Right atrium auricular region (tissue), 2 donors: ENCODE data around the gene DNASE1L3. TPM values are rescaled to one million over a fixed set of nuclear protein-coding genes. Genes with fewer than 3 reads are reported as not detected.
"Not testable (repeated sequence)": the region's sequence is repeated elsewhere in the genome, so short reads cannot be mapped to it uniquely, and the experiment has no call there.

Experiments used
- DNase-seq: peaks from one replicate; pipeline ENCODE4 v3.0.0-alpha.2; 2019; ENCODE audit warnings: low spot score
- H3K27ac ChIP-seq, 2 donors: fragments of 200-600 bp; sonication (generic); 1 replicate in 1 of 2; 2 replicates in 1 of 2; pipeline ENCODE4 v1.5.1; 2016 to 2019
- H3K27me3 ChIP-seq, 2 donors: fragments of 200-600 bp; sonication (generic); one replicate each; pipeline versions ENCODE4 v1.5.1 to v1.6.0; 2017 to 2019
- H3K36me3 ChIP-seq: fragments of 200-600 bp; sonication (generic); one replicate; pipeline ENCODE4 v1.5.1; 2016
- H3K4me1 ChIP-seq, 2 donors: fragments of 200-600 bp; sonication (generic); one replicate each; pipeline versions ENCODE4 v1.5.1 to v1.6.0; 2017 to 2019
- H3K4me3 ChIP-seq, 2 donors: fragments of 200-600 bp; sonication (generic); 1 replicate in 1 of 2; 2 replicates in 1 of 2; pipeline ENCODE4 v1.5.1; 2017 to 2019; ENCODE audit warnings: mild to moderate bottlenecking in 1 of 2, moderate library complexity in 1 of 2
- H3K9me3 ChIP-seq, 2 donors: fragments of 200-600 bp; sonication (generic); one replicate each; pipeline ENCODE4 v1.5.1; 2019
- CTCF ChIP-seq, 2 donors: fragments of 200-600 bp; sonication (generic); IDR thresholded peaks; one replicate each; pipeline ENCODE4 v1.5.1; 2019; ENCODE audit warnings: antibody characterized with exemption in 2 of 2
- total RNA-seq, 2 donors: library from RNA; depleted of rRNA; stranded (reverse); fragments of >200 nt; gene quantifications; one replicate each; pipeline ENCODE4 v1.1.0, GENCODE V29; 2016

DNASE1L3 gene
- total RNA-seq, 2 donors from 2014 or later = 1.5 to 11.5 TPM

- no peak overlapping the region for H3K27ac ChIP-seq
- H3K9me3 ChIP-seq = no peaks in the 10 kb centered on the region
- no peak for DNase-seq
- no peaks in the 10 kb centered on the region for H3K36me3 ChIP-seq
- H3K4me3 ChIP-seq = no peak overlapping the region
- H3K4me1 ChIP-seq = peaks cover 0 to 21% of the 10 kb centered on the region in 2 donors
- TF ChIP-seq CTCF (IDR thresholded peaks at IDR 0.05) = no peak
- H3K27me3 ChIP-seq = no peaks in the 10 kb centered on the region
Measured at GRCh38 chr3:58243976-58244585, 33.3 kb upstream of the DNASE1L3 start.

GRCh38 chr3:58242860-58243259 is 32.1 kb upstream of the DNASE1L3 start:
- DNase-seq, H3K27ac ChIP-seq, H3K36me3 ChIP-seq, H3K27me3 ChIP-seq, H3K4me3 ChIP-seq, H3K9me3 ChIP-seq: not testable (repeated sequence)
- H3K4me1 ChIP-seq = peaks cover 0 to 31% of the 10 kb centered on the region in 2 donors

GRCh38 chr3:58242340-58242739 is 31.6 kb upstream of the DNASE1L3 start:
- H3K4me1 ChIP-seq = peaks cover 0 to 31% of the 10 kb centered on the region in 2 donors
- DNase-seq = no peak
- no peak overlapping the region for H3K4me3 ChIP-seq
- no peaks in the 10 kb centered on the region for H3K27me3 ChIP-seq
- no peaks in the 10 kb centered on the region for H3K36me3 ChIP-seq
- TF ChIP-seq CTCF (IDR thresholded peaks at IDR 0.05) = no peak
- H3K9me3 ChIP-seq = no peaks in the 10 kb centered on the region
- H3K27ac ChIP-seq = no peak overlapping the region

- Histone ChIP-seq H3K27me3 (no peaks in the 10 kb centered on the region), H3K9me3 (no peaks in the 10 kb centered on the region), H3K4me3 (no peak overlapping the region), H3K4me1 (peaks cover 0 to 36% of the 10 kb centered on the region in 2 donors), H3K36me3 (no peaks in the 10 kb centered on the region), H3K27ac (no peak overlapping the region)
- no peak for TF ChIP-seq CTCF (IDR thresholded peaks at IDR 0.05)
- DNase-seq = no peak
Measured at GRCh38 chr3:58241306-58242044, 30.7 kb upstream of the DNASE1L3 start.

- peak overlapping the region; percentile 74 to 94 for H3K4me3 ChIP-seq
- no peak for DNase-seq
Measured at GRCh38 chr3:58238830-58239229, 28.1 kb upstream of the DNASE1L3 start.

More at GRCh38 chr3:58238830-58239229, 28.1 kb upstream of the DNASE1L3 start:
- H3K4me1 ChIP-seq = peaks cover 0 to 30% of the 10 kb centered on the region in 2 donors
- H3K9me3 ChIP-seq = no peaks in the 10 kb centered on the region
- H3K27ac ChIP-seq = peak overlapping the region; percentile 85 to 87
- no peak for TF ChIP-seq CTCF (IDR thresholded peaks at IDR 0.05)
- no peaks in the 10 kb centered on the region for H3K36me3 ChIP-seq
- H3K27me3 ChIP-seq = no peaks in the 10 kb centered on the region
